ENCODE results near the gene RAPGEF2.
"Not testable (repeated sequence)": the region's sequence is repeated elsewhere in the genome, so short reads cannot be mapped to it uniquely, and the experiment has no call there.

RAPGEF2 gene

GRCh38 chr4:159097144-159097543 lies 5.7 kb upstream of the RAPGEF2 start:
- DNase-seq (ENCODE audit: extremely low read depth in 1 of 2, low read depth in 1 of 2): no peak

GRCh38 chr4:159097785-159098184 lies 5.1 kb upstream of the RAPGEF2 start:
- DNase-seq (ENCODE audit: extremely low read depth in 1 of 2, low read depth in 1 of 2): no peak

- DNase-seq (ENCODE audit: extremely low read depth in 1 of 2, low read depth in 1 of 2): no peak
These were observed 4.3 kb upstream of the RAPGEF2 start for GRCh38 chr4:159098482-159099127.

GRCh38 chr4:159101988-159102621 lies 774 bp upstream of the RAPGEF2 start:
- no peak for DNase-seq (ENCODE audit: extremely low read depth in 1 of 2, low read depth in 1 of 2)

GRCh38 chr4:159103384-159103990 lies 608 bp downstream of the RAPGEF2 start:
- peak; percentile 2 to 25 for DNase-seq (ENCODE audit: extremely low read depth in 1 of 2, low read depth in 1 of 2)

GRCh38 chr4:159104694-159105414 lies 2.0 kb downstream of the RAPGEF2 start:
- DNase-seq (ENCODE audit: extremely low read depth in 1 of 2, low read depth in 1 of 2): no peak

- DNase-seq (ENCODE audit: extremely low read depth in 1 of 2, low read depth in 1 of 2): no peak
These were observed 2.9 kb downstream of the RAPGEF2 start for GRCh38 chr4:159105761-159106243.

DNA sequence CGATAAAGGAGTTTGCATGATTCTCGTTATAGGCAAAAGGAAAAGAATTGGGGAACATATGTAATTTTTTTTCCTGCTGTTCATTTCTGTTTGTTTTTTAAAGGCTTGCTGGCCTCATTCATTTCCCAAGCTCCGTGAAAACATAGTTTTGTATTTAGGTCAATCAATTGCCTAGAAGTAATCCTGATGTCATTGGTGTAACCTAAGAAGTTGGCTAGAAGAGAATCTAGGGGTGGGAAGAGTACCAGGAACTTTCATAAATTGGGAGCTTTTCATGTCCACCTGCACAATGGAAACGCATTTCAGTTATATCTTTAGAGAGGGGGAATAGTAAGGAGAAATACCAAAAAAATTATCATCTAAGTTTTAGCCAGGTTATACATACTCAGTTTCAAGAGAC lies 3.8 kb downstream of the RAPGEF2 start:
- no peak for DNase-seq (ENCODE audit: extremely low read depth in 1 of 2, low read depth in 1 of 2)

GRCh38 chr4:159107203-159107925 lies 4.5 kb downstream of the RAPGEF2 start:
- DNase-seq (ENCODE audit: extremely low read depth in 1 of 2, low read depth in 1 of 2): no peak

- DNase-seq (ENCODE audit: extremely low read depth in 1 of 2, low read depth in 1 of 2): no peak
These were observed 5.2 kb downstream of the RAPGEF2 start for GRCh38 chr4:159108124-159108523.

- no peak for DNase-seq (ENCODE audit: extremely low read depth in 1 of 2, low read depth in 1 of 2)
These were observed 8.1 kb downstream of the RAPGEF2 start for GRCh38 chr4:159110961-159111360.

DNA sequence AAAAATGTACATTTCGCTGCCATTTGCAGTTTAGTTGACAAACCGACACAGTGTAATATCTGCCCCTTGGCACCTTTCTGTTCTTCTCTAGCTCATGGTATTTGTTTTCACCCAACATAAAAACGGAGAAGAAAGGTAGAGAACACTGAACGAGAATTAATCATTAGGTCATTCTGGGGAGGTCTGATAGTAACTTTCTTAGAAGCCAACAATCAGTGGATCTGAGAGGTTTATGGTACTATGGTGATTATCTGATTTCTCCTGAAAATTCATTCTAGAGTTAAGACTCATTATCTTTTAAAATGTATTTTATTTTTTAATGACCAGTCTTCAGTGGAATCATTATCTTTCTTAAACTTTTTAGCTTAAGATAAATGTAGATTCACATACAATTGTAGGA lies 8.5 kb downstream of the RAPGEF2 start:
- DNase-seq (ENCODE audit: extremely low read depth in 1 of 2, low read depth in 1 of 2): no peak

DNA sequence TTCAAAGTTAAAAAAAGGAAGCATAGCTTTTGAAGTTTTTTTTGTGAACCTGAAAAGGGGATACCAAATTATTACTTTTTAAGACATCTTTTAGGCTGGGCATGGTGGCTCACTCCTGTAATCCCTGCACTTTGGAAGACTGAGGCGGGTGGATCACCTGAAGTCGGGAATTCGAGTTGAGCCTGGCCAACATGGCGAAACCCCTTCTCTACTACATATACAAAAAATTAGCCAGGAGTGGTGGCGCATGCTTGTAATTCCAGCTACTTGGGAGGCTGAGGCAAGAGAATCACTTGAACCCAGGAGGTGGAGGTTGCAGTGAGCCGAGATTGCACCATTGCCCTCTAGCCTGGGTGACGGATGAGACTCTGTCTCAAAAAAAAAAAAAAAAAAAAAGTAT lies 10.5 kb downstream of the RAPGEF2 start:
- DNase-seq (ENCODE audit: extremely low read depth in 1 of 2, low read depth in 1 of 2): not testable (repeated sequence)

DNA sequence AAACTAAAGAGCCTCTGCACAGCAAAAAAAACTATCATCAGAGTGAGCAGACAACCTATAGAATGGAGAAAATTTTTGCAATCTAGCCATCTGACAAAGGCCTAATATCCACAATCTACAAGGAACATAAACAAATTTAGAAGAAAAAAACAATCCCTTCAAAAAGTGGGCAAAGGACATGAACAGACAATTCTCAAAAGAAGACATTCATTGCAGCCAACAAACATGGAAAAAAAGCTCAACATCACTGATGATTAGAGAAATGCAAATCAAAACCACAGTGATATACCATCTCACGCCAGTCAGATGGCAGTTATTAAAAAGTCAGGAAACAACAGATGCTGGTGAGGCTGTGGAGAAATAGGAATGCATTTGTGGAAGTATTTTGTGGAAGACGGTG lies 13.2 kb downstream of the RAPGEF2 start:
- not testable (repeated sequence) for DNase-seq (ENCODE audit: extremely low read depth in 1 of 2, low read depth in 1 of 2)

GRCh38 chr4:159116693-159117092 lies 13.8 kb downstream of the RAPGEF2 start:
- DNase-seq (ENCODE audit: extremely low read depth in 1 of 2, low read depth in 1 of 2): not testable (repeated sequence)

- no peak for DNase-seq (ENCODE audit: extremely low read depth in 1 of 2, low read depth in 1 of 2)
These were observed 14.7 kb downstream of the RAPGEF2 start for GRCh38 chr4:159117564-159117963.

DNA sequence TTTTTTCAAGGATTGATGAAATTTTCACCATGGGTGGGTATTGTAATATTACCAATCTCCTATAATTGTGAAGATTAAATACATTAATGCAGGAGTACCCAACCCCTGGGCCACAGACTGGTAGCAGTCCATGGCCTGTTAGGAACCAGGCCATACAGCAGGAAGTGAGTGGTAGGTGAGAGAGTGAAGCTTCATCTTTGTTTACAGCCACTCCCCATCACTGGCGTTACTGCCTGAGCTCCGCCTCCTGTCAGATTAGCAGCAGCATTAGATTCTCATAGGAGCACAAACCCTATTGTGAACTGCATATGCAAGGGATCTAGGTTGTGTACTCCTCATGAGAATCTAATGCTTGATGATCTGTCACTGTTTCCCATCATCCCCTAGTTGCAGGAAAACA lies 15.1 kb downstream of the RAPGEF2 start:
- DNase-seq (ENCODE audit: extremely low read depth in 1 of 2, low read depth in 1 of 2): no peak

DNA sequence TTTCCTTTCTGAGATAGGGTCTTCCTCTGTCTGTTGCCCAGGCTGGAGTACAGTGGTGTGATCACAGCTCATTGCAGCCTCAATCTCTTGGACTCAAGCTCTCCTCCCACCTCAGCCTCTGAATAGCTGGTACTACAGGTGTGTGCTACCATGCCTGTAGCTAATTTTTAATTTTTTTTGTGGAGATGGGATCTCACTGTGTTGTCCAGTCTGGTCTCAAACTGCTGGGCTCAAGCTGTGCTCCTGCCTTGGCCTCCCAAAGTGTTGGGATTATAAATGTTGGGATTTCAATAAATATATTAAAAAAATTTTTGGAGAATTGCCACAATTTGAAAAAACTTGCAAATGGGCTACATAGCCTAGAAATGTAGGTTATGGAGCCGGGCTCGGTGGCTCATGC lies 18.5 kb downstream of the RAPGEF2 start:
- DNase-seq (ENCODE audit: extremely low read depth in 1 of 2, low read depth in 1 of 2): no peak

GRCh38 chr4:159126716-159127115 lies 23.8 kb downstream of the RAPGEF2 start:
- DNase-seq (ENCODE audit: extremely low read depth in 1 of 2, low read depth in 1 of 2): no peak

DNA sequence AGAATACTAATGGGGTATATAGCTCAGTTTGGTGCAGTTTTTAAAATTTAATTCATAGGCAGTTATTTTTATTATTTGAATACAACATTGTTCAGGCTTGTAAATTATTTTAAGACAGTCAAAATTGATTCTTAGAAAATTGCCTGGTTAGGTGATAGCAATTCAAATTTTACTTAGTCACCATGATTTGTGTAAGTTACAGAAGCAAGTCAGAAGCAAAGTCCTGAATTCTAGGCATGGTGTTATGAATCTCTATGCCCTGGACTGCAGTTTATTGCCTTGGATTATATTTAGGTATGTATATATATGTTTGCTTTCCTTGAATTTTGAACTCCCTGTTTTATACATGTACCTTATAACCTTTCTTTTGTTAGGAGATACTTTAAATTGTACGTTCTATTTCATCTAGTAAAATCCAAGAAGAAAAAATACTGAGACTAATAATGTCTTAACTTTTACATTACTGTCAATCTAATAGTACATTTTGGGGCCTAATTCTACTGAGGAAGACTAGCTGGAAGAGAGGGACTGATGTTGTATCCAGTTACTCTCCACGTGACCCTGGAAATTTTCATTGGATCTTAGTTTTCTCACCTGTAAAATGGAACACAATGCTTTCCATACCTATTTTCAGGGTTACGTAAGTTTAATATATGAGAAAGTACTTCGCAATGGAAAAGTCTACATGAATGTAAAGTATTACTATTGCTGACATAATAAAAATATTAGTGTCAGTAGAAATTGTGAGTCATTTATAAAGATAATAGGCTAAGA lies 25.1 kb downstream of the RAPGEF2 start:
- DNase-seq (ENCODE audit: extremely low read depth in 1 of 2, low read depth in 1 of 2): no peak

All from activated CD8-positive, alpha-beta memory T cell treated with anti-CD3 and anti-CD28 coated beads for 1 hour (primary cell).